Keratinocyte (primary cell): ENCODE data around the gene RGMA. TPM values are rescaled to one million over a fixed set of nuclear protein-coding genes. Genes with fewer than 3 reads are reported as not detected.

Source experiments
- DNase-seq: peaks from one replicate; pipeline ENCODE4 v3.0.0-alpha.2; 2011; ENCODE audit warnings: low read depth, missing footprints, low spot score
- FAIRE-seq: peaks from 2 replicates; lab custom pipeline; 2011; peaks lifted over from hg19 to GRCh38; lab: Jason Lieb, UNC
- H2AFZ ChIP-seq: 2 replicates; pipeline ENCODE4 v1.6.0; 2012; ENCODE audit warnings: low read length, control low read depth, inconsistent platforms; ENCODE audit not compliant: control insufficient read depth
- H3K27ac ChIP-seq: 2 replicates; pipeline ENCODE4 v1.5.1; 2011; ENCODE audit warnings: low read length; ENCODE audit not compliant: control insufficient read depth, insufficient read depth
- H3K27me3 ChIP-seq: 3 replicates; pipeline ENCODE4 v1.6.0; 2011; ENCODE audit warnings: low read length; ENCODE audit not compliant: control insufficient read depth, insufficient read depth; ENCODE audit errors: extremely low read depth
- H3K36me3 ChIP-seq, 2 experiments: 2 replicates in 1 of 2; 3 replicates in 1 of 2; pipeline ENCODE4 v1.5.1; 2011; ENCODE audit warnings: low read length in 2 of 2, mild to moderate bottlenecking in 1 of 2; ENCODE audit not compliant: control insufficient read depth in 2 of 2, insufficient read depth in 2 of 2; ENCODE audit errors: extremely low read depth in 1 of 2
- H3K4me1 ChIP-seq: 3 replicates; pipeline ENCODE4 v1.5.1; 2011; ENCODE audit warnings: low read length; ENCODE audit not compliant: control insufficient read depth, insufficient read depth; ENCODE audit errors: extremely low read depth
- H3K4me2 ChIP-seq: 3 replicates; pipeline ENCODE4 v1.6.0; 2011; ENCODE audit warnings: low read depth, low read length; ENCODE audit not compliant: control insufficient read depth, insufficient read depth; ENCODE audit errors: extremely low read depth
- H3K4me3 ChIP-seq, 3 experiments: fragments of 200-600 bp in 1 of 3; sonication (generic) in 1 of 3; 2 replicates in 2 of 3; 3 replicates in 1 of 3; pipeline ENCODE4 v1.5.1; 2011 to 2016; ENCODE audit warnings: low read length in 3 of 3, mild to moderate bottlenecking in 3 of 3, control low read depth in 2 of 3, inconsistent platforms in 1 of 3, low read depth in 1 of 3, mixed read lengths in 1 of 3, mixed run types in 1 of 3, moderate library complexity in 1 of 3; ENCODE audit not compliant: control insufficient read depth in 2 of 3, insufficient read depth in 2 of 3; ENCODE audit errors: extremely low read depth in 1 of 3
- H3K79me2 ChIP-seq: 2 replicates; pipeline ENCODE4 v1.6.0; 2012; ENCODE audit warnings: low read length; ENCODE audit not compliant: control insufficient read depth, insufficient read depth
- H3K9ac ChIP-seq: 3 replicates; pipeline ENCODE4 v1.6.0; 2011; ENCODE audit warnings: low read length; ENCODE audit not compliant: control insufficient read depth, insufficient read depth; ENCODE audit errors: extremely low read depth
- H3K9me1 ChIP-seq: 3 replicates; pipeline ENCODE4 v1.6.0; 2011; ENCODE audit warnings: low read length; ENCODE audit not compliant: control insufficient read depth, insufficient read depth; ENCODE audit errors: extremely low read depth
- H3K9me3 ChIP-seq: 2 replicates; pipeline ENCODE4 v1.5.1; 2012; ENCODE audit warnings: low read depth, low read length; ENCODE audit not compliant: control insufficient read depth
- H4K20me1 ChIP-seq: 3 replicates; pipeline ENCODE4 v1.6.0; 2011; ENCODE audit warnings: low read length; ENCODE audit not compliant: control insufficient read depth, insufficient read depth; ENCODE audit errors: extremely low read depth
- EZH2 ChIP-seq: IDR thresholded peaks from one replicate; pipeline ENCODE4 v1.6.1; 2012; ENCODE audit warnings: inconsistent platforms, mild to moderate bottlenecking, low read length, moderate library complexity
- dilution Hi-C: fragments of 300-500 bp; cut with MboI; formaldehyde crosslinking; loops from one replicate; pipeline ENCODE4 v1.7.0; 2020; ENCODE audit warnings: low sequenced_read_pairs; ENCODE audit not compliant: extremely low pct_ligation_motif_present
- polyA plus RNA-seq, 5 experiments: library from polyadenylated mRNA; depleted of rRNA in 3 of 5; stranded (reverse) in 3 of 5; stranded (forward) in 1 of 5; unstranded in 1 of 5; fragments of >200 nt; gene quantifications; 1 replicate in 1 of 5; 2 replicates in 3 of 5; 3 replicates in 1 of 5; pipeline versions ENCODE4 v1.2.1 to v1.2.3, GENCODE V29; 2011 to 2012; ENCODE audit warnings: missing spikeins in 2 of 5, low read depth in 1 of 5, low replicate concordance in 1 of 5
- TF ChIP-seq, protein P1 (sequence below), 3 experiments: IDR thresholded peaks in 1 of 3; conservative IDR thresholded peaks in 1 of 3; optimal IDR thresholded peaks in 1 of 3; 2 replicates in 2 of 3; 3 replicates in 1 of 3; pipeline versions ENCODE3 to v1.5.1; 2011; ENCODE audit warnings: low read length in 3 of 3, mild to moderate bottlenecking in 3 of 3, moderate library complexity in 2 of 3, control low read depth in 1 of 3, inconsistent platforms in 1 of 3; ENCODE audit not compliant: insufficient read depth in 2 of 3; ENCODE audit errors: extremely low read depth in 1 of 3

The RGMA gene
- polyA plus RNA-seq, 1 donor (not counting 4 experiments of a cell fraction or from before 2014, with no cell fraction given): 0.18 TPM

DNA sequence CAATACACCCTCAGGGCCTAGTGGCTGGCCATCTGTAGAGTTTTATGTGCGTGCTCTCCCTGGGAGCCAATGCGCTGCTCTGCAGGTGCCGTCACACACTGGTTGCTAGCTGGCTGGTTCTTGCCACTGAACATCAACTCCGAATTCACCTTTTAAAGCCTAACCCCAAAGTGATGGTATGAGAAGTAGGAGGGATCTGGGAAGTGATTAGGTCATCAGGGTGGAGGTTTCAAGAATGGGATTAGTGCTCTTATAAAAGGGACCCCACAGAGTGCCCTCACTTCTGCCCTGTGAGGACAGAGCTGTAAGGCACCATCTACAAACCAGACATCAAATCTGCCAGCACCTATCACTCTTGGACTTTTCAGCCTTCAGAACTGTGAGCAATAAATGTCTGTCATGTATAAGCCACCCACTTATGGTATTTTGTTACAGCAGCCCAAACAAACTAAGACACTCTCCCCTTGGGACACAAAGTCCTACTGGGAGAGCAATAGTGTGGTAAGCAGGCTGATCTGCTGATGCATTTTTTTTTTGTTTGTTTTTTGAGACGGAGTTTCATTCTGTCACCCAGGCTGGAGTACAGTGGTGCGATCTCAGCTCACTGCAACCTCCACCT lies 20.3 kb downstream of the RGMA start:
- FAIRE-seq (no peak), DNase-seq (no peak)
- no peak overlapping the region for H3K9ac ChIP-seq
- H3K27ac ChIP-seq: no peak overlapping the region
- dilution Hi-C loops: no loop called here
- no peaks in the 10 kb centered on the region for H3K9me3 ChIP-seq
- TF ChIP-seq EZH2: no peak
- TF ChIP-seq, protein P1, sequence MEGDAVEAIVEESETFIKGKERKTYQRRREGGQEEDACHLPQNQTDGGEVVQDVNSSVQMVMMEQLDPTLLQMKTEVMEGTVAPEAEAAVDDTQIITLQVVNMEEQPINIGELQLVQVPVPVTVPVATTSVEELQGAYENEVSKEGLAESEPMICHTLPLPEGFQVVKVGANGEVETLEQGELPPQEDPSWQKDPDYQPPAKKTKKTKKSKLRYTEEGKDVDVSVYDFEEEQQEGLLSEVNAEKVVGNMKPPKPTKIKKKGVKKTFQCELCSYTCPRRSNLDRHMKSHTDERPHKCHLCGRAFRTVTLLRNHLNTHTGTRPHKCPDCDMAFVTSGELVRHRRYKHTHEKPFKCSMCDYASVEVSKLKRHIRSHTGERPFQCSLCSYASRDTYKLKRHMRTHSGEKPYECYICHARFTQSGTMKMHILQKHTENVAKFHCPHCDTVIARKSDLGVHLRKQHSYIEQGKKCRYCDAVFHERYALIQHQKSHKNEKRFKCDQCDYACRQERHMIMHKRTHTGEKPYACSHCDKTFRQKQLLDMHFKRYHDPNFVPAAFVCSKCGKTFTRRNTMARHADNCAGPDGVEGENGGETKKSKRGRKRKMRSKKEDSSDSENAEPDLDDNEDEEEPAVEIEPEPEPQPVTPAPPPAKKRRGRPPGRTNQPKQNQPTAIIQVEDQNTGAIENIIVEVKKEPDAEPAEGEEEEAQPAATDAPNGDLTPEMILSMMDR (optimal IDR thresholded peaks at IDR 0.05 in 1 of 3, IDR thresholded peaks at IDR 0.05 in 1 of 3, conservative IDR thresholded peaks at IDR 0.05 in 1 of 3; ENCODE audit: extremely low read depth in 1 of 3, insufficient read depth in 2 of 3, low read length in 3 of 3): no peak
- H3K27me3 ChIP-seq: peaks cover 33% of the 10 kb centered on the region
- H3K4me2 ChIP-seq: no peak overlapping the region
- H2AFZ ChIP-seq: no peak overlapping the region
- H3K9me1 ChIP-seq: no peaks in the 10 kb centered on the region
- no peak overlapping the region for H3K4me3 ChIP-seq
- no peaks in the 10 kb centered on the region for H3K79me2 ChIP-seq
- no peaks in the 10 kb centered on the region for H3K36me3 ChIP-seq
- peaks cover 8% of the 10 kb centered on the region for H3K4me1 ChIP-seq
- no peaks in the 10 kb centered on the region for H4K20me1 ChIP-seq

DNA sequence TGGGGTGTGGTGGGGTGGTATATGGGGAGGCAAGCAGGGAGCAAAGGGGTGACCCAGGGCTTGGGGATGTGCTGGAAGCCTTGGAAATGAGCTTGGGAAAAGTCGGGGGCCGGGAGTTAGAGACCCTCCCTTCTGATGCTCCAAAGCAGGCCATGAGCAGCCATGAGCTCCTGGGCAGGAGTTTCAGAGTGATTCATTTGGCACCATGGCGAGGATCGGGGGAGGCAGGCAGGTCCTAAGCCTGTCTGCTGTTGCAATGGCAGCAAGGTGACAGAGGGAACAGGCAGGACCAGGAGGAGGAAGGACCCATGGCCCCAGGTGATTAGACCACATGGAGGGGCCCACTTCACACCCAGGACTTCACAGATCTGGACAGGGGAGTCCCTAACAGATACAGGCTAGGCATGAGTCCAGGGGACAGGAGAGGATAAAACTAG lies 21.3 kb downstream of the RGMA start:
- H3K4me2 ChIP-seq: no peak overlapping the region
- no peaks in the 10 kb centered on the region for H3K36me3 ChIP-seq
- DNase-seq (no peak), FAIRE-seq (no peak)
- H3K79me2 ChIP-seq: no peaks in the 10 kb centered on the region
- no peak overlapping the region for H2AFZ ChIP-seq
- no peaks in the 10 kb centered on the region for H3K9me3 ChIP-seq
- no peaks in the 10 kb centered on the region for H3K9me1 ChIP-seq
- peaks cover 17% of the 10 kb centered on the region for H3K4me1 ChIP-seq
- H3K27me3 ChIP-seq: peaks cover 25% of the 10 kb centered on the region
- no peak overlapping the region for H3K27ac ChIP-seq
- TF ChIP-seq EZH2: no peak
- TF ChIP-seq, protein P1 (optimal IDR thresholded peaks at IDR 0.05 in 1 of 3, IDR thresholded peaks at IDR 0.05 in 1 of 3, conservative IDR thresholded peaks at IDR 0.05 in 1 of 3; ENCODE audit: extremely low read depth in 1 of 3, insufficient read depth in 2 of 3, low read length in 3 of 3): no peak
- H3K4me3 ChIP-seq: no peak overlapping the region
- H4K20me1 ChIP-seq: no peaks in the 10 kb centered on the region
- dilution Hi-C loops: no loop called here
- no peak overlapping the region for H3K9ac ChIP-seq
